NCI-H2171 treated with DMSO at 0.1 percent for 48 hours (cell line): ENCODE results near the gene IVL.

Experiments used
- DNase-seq: peaks from one replicate; lab custom pipeline; 2025; lab: John Stamatoyannopoulos, UW

The IVL gene

GRCh38 chr1:152946651-152947256, 38.4 kb downstream of the IVL start, which contains the start of gene SPRR5:
Gene SPRR5 (plus strand): TSS chr1:152947206. CDS start chr1:152948555, 1,349 bp downstream.
- DNase-seq: no peak

- DNase-seq: no peak
Measured at GRCh38 chr1:152951711-152952110, 43.4 kb downstream of the IVL start.

GRCh38 chr1:152953761-152954160, 45.4 kb downstream of the IVL start:
- no peak for DNase-seq

- no peak for DNase-seq
Measured at GRCh38 chr1:152954436-152954835, 46.1 kb downstream of the IVL start.

- DNase-seq: no peak
Measured at GRCh38 chr1:152957561-152957960, 49.2 kb downstream of the IVL start.

- DNase-seq: no peak
Measured at GRCh38 chr1:152959273-152959672, 50.9 kb downstream of the IVL start.

- no peak for DNase-seq
Measured at GRCh38 chr1:152959801-152960451, 51.6 kb downstream of the IVL start.

GRCh38 chr1:152960452-152961044, 52.2 kb downstream of the IVL start:
- DNase-seq: no peak
